GM19438 (cell line): Measurements from ENCODE around the gene RNF14.
"Not testable (repeated sequence)": the region's sequence is repeated elsewhere in the genome, so short reads cannot be mapped to it uniquely, and the experiment has no call there.

Source experiments
- ATAC-seq: cut with Tn5 transposase; IDR thresholded peaks from one replicate; pipeline ENCODE4 v1.9.1; 2021; ENCODE audit warnings: low read depth; ENCODE audit not compliant: unreplicated experiment

The RNF14 gene, protein sequence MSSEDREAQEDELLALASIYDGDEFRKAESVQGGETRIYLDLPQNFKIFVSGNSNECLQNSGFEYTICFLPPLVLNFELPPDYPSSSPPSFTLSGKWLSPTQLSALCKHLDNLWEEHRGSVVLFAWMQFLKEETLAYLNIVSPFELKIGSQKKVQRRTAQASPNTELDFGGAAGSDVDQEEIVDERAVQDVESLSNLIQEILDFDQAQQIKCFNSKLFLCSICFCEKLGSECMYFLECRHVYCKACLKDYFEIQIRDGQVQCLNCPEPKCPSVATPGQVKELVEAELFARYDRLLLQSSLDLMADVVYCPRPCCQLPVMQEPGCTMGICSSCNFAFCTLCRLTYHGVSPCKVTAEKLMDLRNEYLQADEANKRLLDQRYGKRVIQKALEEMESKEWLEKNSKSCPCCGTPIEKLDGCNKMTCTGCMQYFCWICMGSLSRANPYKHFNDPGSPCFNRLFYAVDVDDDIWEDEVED

DNA sequence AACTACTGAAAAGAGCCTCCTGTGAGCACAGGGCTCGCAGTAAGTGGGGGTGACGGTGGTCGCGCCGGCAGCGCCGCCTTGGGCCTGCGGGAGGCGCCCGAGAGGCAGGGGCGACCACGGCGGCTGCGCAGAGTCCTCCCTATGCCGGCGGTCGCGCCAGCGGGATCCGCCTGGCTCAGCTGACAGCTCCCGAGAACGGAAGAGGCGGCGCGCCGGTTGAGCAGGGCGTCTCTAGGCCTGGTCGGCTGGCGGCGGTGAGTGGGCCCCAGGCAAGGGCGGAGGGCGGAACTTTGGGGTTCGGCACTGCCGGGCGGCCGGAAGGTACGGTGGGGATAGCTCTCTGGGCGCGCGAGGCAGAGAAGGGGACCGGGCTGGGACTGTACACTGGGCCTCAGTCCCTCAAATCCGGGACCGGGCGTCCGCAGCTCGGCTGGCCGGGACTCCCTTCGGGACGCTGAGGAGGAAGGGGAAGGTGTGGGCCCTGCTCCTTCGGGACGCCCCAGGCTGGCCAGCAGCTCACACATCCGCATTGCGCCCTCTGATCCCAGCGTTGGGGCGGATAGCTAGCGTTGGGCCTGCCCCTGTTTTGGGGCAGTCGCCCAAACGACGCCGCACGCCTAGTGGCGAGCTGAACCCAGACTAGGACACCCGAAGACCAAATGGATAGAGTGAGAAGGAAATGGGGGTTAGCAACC is at the start of gene RNF14:
RNF14 (plus strand) TSS at position 192 of the 695 bp plus-strand sequence. CDS start 4,484 bp downstream, outside the sequence.
- peak; percentile 89 for ATAC-seq

DNA sequence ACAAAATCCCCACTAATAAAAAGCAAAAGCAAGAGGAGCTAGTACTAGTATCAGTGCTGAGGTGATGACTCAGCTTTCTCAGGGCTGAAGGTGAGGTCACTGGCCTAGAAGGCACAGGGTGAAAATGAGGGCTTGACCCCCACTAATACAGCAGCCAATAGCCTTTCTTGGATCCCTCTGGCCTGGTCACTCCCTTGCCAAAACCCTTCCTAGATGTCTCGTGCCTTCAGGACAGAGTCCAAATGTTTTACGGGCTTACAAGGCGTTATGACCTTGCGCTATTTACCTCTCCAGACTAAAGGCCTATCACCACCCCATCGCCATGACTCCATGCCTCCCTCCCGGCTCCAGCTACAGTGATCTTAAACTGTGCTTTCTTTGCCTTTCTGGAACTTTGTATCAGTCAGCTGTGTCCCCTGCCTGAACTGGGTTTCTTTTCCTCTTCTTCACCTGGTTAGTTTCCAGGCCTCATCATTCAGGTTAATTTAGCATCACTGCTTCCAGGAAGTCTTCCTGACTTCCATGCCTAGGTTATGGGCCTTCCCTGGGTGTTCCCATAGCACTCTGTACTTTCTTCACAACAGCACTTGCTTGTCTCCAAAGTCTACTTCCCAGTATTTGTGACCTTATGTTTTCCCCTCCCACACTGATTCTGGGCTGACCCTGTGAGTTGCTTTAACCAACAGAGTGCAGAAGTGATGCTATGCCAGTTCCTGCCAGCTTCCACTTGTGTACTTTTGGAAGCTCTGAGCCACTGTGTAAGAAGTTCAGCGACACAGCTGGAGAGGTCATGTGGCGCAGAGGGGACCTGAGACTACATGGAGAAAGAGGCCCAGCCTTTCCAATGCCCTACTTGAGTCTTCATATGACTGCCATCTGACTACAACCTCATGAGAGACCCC is 49.4 kb upstream of the RNF14 start:
- no peak for ATAC-seq

DNA sequence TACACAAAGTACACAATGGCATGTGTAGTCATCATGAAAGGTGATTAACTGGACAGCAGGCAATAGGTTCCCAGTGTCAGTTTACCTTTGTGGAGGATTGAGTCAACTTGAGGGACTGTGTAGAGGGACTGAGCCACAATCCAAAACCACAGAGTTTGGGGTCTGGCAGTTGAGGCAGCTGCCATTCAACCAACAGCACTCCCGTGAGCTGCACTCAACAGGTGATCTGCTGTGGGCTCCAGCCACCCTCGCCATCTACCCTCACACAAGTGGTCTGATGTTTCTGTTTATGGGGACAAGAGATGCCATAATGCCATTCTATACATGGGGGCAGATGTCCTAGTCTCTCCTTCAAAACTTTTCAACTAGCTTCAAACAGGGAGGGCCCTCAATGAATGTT is 48.1 kb upstream of the RNF14 start:
- ATAC-seq, result no peak

DNA sequence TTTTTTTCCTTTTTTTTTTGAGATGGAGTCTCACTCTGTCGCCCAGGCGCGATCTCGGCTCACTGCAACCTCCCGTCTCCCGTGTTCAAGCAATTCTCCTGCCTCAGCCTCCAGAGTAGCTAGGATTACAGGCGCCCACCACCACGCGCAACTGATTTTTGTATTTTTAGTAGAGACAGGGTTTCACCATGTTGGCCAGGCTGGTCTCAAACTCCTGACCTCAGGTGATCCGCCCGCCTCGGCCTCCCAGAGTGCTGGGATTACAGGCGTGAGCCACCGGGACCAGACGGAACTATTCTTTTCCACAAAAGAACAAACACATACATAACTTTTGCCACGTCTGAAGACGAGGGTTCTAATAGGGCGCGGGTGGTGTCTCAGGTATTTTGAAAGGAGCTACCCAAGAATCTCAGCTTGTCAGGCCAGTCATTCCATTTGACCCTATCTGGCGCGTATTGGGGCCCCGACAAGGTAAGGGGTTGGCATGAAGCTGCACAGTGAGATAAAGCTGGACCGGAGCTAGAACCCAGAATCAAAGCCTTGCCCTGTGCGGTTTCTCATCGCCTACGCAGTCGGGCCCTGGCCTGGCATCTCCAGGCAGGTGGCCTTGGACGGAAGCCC is 46.0 kb upstream of the RNF14 start:
- ATAC-seq, result not testable (repeated sequence)

DNA sequence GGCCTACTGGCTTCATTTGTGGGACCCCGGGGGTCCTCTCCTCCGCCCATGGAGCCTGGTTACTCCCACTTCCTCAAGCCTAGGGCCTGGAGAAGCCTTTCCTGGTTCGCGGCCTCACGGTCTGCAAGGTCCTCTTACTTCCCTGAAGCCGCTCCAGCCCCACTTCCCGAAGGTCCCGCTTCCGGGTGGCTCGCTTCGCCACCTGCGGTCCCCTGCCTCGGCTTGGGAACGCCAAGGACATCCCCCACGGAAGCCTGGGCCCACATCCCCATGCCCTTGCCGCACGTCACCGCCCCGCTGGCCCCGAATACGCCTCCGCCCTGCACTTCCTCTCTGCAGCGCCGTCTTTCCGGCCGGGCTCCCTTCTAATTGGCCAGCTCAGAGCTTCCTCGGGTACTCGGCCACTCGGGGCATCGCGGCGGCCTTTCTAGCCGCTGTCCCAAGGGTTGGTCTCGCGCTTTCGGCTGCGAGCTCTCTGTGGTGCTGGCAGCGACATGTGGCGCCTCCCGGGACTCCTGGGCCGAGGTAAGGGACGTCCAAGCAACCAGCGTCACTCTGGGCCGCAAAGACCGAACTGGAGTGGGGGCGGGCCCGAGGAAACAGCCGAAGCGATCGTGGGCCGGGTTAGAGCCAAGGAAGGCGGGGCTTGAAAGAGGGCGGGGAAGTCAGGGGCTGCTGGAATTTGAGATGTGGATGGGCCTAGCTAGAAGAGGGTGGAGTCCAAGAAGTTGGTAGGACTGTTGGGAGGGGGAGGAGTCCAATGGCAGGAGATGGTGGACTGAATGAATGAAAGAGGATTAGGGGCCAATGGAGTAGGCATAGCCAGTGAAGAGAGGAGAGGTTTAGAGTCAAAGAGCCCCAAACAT is 45.2 kb upstream of the RNF14 start, which contains the start of gene DELE1:
DELE1 (plus strand) TSS at position 424 of the 866 bp plus-strand sequence; CDS start at position 495, 71 bp downstream.
- ATAC-seq, result peak; percentile 99

DNA sequence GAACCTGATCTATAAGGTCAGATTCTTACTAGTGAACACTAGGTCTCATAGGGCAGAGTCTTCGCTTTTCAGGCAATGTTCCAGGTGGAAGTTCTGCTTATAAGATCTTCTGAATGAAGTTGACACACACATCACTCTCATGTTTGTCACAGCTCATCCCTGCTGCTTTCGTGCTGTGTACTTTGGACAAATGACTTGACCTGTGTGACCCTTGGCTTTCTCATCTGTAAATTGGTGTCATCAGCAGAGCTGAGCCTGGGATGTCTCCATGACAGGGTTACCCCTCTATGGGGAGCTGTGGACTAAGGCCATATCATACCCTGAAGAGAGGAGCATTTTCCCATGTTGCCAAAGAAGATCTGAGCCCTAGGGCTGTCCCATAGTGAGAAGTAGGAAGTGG is 42.5 kb upstream of the RNF14 start:
- ATAC-seq, result no peak

DNA sequence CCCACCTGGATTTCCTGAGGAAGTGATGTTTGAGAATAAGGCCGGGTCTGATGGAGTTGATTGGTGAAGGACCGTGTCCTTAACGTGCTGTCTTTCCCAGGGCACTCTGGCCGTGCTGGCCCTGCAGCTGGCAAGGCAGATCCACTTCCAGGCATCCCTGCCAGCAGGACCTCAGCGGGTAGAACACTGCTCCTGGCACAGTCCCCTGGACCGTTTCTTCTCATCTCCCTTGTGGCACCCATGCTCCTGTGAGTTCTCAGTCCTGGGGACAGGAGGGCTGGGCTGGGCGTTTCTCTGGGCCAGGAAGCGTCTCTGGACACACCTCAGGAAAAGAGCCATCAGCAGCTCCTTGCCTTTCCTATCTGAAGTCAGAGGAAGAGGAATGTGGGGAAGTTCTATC is 40.9 kb upstream of the RNF14 start:
- ATAC-seq, result no peak

DNA sequence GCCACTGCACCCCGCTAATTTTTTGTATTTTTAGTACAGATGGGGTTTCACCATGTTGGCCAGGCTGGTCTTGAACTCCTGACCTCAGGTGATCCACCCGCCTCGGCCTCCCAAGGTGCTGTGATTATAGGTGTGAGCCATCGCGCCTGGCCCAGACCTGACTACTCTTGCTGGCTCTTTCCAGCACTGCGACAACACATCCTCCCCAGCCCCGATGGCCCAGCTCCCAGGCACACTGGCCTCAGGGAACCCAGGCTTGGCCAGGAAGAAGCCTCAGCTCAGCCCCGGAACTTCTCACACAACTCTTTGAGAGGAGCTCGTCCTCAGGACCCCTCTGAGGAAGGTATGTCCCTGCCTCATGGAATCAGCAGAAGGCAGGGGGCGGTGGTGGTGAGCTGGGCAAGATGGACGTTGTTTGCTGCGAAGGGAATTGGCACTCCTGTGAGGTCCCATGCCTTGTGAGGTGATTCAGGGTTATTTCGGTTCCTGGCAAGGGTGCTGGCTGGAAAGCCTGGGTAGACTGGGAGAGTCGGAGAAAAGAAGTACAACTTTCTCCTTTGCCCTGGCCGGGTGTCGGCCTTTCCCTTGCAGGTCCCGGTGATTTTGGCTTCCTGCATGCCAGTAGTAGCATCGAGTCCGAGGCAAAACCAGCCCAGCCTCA is 39.4 kb upstream of the RNF14 start:
- no peak for ATAC-seq

DNA sequence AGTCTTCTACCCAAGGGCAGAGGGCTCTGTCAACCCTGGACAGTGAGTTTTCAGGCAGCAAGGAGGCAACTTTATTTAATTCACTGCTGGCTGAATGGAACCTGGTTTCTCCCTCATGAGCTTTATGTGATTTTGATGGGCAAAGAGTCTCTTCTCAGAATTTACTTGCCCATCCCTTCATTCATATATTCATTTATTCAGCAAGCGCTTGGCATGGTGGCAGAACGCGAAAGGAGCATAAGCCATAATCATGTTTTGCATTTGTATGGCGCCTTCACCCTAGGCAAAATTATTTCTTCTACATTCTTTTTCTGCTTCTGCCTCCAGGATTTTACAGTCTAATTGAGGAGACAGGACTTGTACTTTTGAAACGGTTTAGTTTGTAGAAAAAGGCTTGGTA is 37.2 kb upstream of the RNF14 start:
- no peak for ATAC-seq

DNA sequence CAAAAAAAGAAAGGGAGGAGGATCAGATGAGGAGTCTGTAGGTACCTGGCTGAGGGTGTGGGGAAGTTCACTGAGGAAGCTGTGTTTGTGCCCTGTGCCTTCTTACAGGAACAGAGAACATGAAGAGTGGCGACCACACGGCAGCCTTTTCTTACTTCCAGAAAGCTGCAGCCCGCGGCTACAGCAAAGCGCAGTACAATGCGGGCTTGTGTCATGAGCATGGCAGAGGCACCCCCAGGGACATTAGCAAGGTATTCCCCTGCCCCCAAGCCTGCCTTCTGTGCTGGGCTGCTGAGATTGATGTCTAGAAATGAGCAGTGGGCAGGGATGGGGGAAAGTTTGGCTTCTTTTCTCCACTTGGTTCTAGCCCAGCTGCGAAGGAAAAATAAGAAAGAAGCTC is 35.8 kb upstream of the RNF14 start:
- ATAC-seq, result no peak

DNA sequence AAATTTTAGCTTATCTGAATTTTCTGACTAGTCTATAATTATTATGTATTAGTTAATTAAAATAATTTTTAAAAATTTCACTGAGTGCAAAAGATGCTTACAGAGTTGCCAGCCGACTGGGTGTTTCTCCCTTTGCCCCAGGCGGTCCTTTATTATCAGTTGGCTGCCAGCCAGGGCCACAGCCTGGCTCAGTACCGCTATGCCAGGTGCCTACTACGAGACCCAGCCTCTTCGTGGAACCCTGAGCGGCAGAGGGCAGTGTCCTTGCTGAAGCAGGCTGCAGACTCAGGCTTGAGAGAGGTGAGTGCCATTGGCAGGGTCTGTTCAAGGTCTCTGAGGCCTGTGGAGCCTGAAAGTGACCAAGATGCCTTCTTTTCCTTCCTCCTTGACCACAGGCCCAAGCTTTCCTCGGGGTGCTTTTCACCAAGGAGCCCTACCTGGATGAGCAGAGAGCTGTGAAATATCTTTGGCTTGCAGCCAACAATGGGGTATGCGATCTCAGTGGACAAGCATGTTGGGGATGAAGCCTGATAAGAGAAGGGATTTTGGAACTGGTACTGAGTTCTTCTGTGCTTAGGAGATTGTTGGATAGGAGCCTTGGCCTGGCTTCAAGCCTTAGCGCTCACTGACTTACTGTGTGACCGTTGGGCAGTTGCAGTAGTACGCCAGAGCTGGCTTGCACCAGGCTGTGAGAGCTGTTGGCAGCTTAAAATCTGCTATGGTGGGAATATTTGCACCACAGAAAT is 34.6 kb upstream of the RNF14 start:
- no peak for ATAC-seq

DNA sequence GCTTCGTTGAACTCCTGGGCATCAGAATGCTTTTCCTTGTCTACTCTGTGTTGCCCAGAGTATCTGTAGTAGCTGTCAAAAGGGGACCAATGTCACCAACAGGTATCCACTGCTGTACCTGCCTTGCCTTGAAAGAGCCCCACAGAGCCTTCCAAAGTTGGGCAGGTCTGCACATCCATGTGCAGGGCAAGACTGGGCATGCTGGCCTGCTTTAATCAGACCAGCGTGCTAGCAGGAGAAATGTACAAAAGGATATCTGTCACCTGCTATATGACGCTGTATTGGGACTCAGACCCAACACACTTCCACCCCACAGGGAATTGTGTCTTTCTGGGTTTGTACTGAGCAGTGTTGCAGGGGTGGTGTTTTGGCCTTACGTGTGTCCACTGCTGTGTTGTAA is 33.4 kb upstream of the RNF14 start:
- no peak for ATAC-seq

DNA sequence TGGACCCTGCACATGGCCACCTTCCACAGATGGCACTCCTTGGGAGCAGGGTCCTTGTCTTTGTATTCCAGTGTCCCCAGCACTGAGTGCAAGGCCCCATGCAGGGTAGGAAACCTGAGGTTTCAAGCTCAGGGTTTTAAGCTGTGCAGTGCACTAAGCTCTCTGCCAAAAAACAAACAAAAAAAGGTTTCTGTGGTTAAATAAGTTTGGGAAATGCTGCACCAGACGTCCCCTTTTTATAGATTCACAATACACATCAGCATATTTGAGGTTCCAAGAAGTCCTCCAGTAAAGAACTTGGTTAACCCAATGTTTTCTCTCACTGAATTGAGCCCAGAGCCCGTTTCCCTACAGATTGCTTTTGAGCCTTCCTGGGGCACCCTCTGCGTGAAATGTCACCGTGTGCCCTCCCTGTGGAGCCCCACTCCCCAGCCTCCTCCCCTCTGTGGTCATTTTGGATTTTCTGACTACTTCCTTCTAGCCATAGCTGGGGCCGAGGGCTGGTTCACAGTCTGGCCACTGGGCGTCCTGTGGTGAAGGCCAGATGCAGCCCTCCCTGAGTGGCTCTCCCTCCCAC is 28.1 kb upstream of the RNF14 start:
- no peak for ATAC-seq

DNA sequence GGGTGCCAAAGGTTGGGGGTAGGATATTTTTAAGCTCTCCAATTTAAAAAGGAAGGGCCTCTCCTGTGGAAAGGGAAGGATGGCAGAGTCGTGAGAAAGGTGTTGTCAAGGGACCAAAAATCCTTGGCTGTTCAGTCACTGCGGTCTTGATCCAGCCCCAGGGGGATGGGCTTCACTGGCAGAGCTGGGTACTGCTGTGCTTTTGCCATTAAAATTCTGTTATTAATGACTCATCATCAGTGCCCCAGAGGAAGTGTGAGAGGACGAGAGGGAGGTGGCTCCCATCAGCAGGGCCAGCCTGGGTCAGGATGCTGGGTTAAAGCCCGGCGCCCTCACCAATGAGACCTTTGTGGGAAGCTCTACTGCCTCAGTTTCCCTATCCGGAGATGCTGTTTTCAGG is 27.6 kb upstream of the RNF14 start:
- ATAC-seq, result no peak

DNA sequence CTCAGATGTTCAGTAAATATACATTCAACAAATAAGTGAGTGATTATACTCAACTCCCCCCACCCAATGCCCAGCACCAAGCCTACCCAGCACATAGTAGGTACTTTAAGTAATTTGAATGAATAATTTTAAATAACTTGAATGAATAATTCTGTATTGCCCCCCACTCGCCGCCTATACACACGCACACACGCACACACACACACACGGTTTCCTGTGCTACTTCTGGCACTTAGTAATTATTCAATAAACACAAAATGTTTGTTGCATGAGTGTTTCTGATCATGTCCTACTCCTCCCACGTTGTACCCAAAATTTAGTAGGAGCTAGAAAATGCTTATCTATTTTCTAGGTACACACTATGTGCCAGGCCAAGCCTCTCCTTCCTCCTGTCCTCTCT is 27.1 kb upstream of the RNF14 start:
- no peak for ATAC-seq

DNA sequence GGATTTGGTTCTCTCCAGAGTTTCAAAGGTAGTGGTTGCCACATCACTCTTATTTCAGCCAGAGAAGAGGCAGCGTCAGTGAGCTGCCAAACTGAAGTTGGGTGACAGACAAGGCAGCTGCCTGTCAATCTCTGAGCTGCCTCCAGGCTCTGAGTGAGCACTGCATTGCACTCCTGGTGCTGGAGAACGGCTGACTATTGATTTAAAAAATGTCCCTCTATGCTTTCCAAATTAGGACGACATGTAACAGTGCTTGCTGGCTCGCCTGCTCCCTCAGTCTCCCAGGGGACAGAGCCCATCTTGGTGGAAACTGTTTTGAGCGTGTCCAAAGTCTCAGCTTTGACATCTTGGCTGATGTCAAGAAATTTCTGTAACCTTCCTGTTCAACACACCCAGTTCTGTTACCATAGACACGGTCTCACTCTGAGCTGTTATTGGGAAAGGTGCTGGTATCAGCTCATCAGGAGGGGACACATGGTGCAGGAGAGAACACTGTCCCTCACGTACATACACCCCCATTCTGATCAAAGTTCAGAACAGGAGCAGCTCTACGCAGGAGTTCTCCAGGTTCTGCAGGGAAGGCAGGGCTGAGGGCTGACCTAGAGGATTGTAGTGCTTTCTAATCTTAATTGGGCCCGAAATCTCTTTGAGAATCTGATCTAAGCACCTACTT is 26.6 kb upstream of the RNF14 start:
- ATAC-seq, result no peak

DNA sequence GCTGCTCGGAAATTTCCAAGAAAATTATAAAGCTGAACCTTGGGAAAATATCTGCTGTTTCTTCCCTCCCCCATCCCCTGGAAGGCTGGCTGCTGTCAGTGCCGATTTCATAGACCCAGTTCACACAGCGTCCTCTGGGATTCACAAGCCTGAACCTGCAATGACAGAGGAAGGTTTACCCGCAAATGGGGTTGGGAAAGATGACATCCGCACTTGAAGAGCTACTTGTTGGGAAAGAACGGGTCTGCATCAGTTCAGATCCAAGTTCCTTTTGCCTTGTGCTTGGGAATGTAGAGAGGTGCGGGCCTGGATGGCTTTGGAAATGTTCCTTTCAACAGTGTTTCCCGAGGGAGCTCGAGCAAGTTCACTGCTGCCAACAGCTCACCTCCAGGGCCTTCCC is 24.8 kb upstream of the RNF14 start:
- no peak for ATAC-seq
